DOHH2 (cell line): Measurements from ENCODE around the gene DAPP1.

ENCODE experiments used
- CTCF ChIP-seq: fragments of 200-600 bp; sonication (generic); IDR thresholded peaks from one replicate; pipeline ENCODE4 v1.5.1; 2014; ENCODE audit warnings: antibody characterized with exemption, mild to moderate bottlenecking, low read depth, low read length; ENCODE audit not compliant: poor library complexity, severe bottlenecking
- EZH2phosphoT487 ChIP-seq: fragments of 200-600 bp; sonication (generic); IDR thresholded peaks from 2 replicates; pipeline ENCODE4 v1.6.1; 2017; ENCODE audit warnings: borderline replicate concordance, mild to moderate bottlenecking, antibody characterized with exemption, low read length, moderate library complexity, mixed read lengths

- TF ChIP-seq CTCF (no peak), EZH2phosphoT487 (no peak)
Measured at GRCh38 chr4:99847362-99847976, 30.8 kb downstream of the DAPP1 start.
